IMR-90 (cell line): ENCODE measurements around the gene NF2. TPM values are rescaled to one million over a fixed set of nuclear protein-coding genes. Genes with fewer than 3 reads are reported as not detected.
A peak's percentile ranks its signal among the peaks of the same experiment; 100 is the strongest.

ENCODE experiments used
- ATAC-seq: fragments of 200-7000 bp; cut with Tn5 transposase; 2 replicates; pipeline ENCODE4 v1.9.1; 2020; ENCODE audit warnings: low read depth, mild to moderate bottlenecking, moderate library complexity
- BruUV-seq: library from RNA; stranded (reverse); fragments of 400-500 nt; replicated peaks from 2 replicates; lab custom pipeline; 2021; lab: Mats Ljungman, UMichigan
- CTCF ChIA-PET: fragments of 300-600 bp; formaldehyde crosslinking; extraction: SDS; loops from one replicate; lab custom pipeline; 2021; ENCODE audit warnings: antibody characterized with exemption; lab: Yijun Ruan, JAX
- POLR2A ChIA-PET: fragments of 300-600 bp; sonication (Branson Sonifier 250); formaldehyde crosslinking; loops from one replicate; lab custom pipeline; 2022; ENCODE audit warnings: antibody characterized with exemption; ENCODE audit not compliant: unreplicated experiment; lab: Charles Lee
- DNase-seq: peaks from one replicate; pipeline ENCODE4 v3.0.0; 2013
- H2AFZ ChIP-seq: replicated peaks from 2 replicates; pipeline ENCODE3; 2013; ENCODE audit warnings: low read length, mild to moderate bottlenecking; ENCODE audit not compliant: poor library complexity
- H2AK5ac ChIP-seq: 2 replicates; pipeline ENCODE4 v1.6.1; 2013; ENCODE audit warnings: low read depth, low read length, inconsistent platforms
- H2AK9ac ChIP-seq: replicated peaks from 2 replicates; pipeline ENCODE3; 2013; ENCODE audit warnings: mild to moderate bottlenecking, low read depth, low read length, moderate library complexity; ENCODE audit not compliant: poor library complexity
- H2BK120ac ChIP-seq: 2 replicates; pipeline ENCODE4 v1.6.1; 2013; ENCODE audit warnings: low read depth, low read length, inconsistent platforms
- H2BK15ac ChIP-seq: 3 replicates; pipeline ENCODE4 v1.6.1; 2013; ENCODE audit warnings: low read depth, low read length, inconsistent platforms
- H2BK20ac ChIP-seq: 2 replicates; pipeline ENCODE4 v1.6.1; 2013; ENCODE audit warnings: low read depth, mild to moderate bottlenecking, inconsistent platforms, low read length, moderate library complexity
- H2BK5ac ChIP-seq: 2 replicates; pipeline ENCODE4 v1.6.1; 2013; ENCODE audit warnings: mild to moderate bottlenecking, low read depth, low read length, inconsistent platforms; ENCODE audit not compliant: poor library complexity, severe bottlenecking
- H3K14ac ChIP-seq: replicated peaks from 2 replicates; pipeline ENCODE4 v1.6.1; 2013; ENCODE audit warnings: low read depth, low read length, inconsistent platforms
- H3K18ac ChIP-seq: 2 replicates; pipeline ENCODE4 v1.6.1; 2013; ENCODE audit warnings: low read depth, low read length, control low read depth
- H3K23ac ChIP-seq: 2 replicates; pipeline ENCODE4 v1.6.1; 2013; ENCODE audit warnings: low read depth, low read length, inconsistent platforms
- H3K27ac ChIP-seq: 2 replicates; pipeline ENCODE4 v1.5.1; 2013; ENCODE audit warnings: mild to moderate bottlenecking, control low read depth, low read length; ENCODE audit not compliant: insufficient read depth
- H3K27me3 ChIP-seq: 2 replicates; pipeline ENCODE4 v1.6.1; 2013; ENCODE audit warnings: low read length; ENCODE audit not compliant: control insufficient read depth, insufficient read depth
- H3K36me3 ChIP-seq: 2 replicates; pipeline ENCODE4 v1.6.1; 2013; ENCODE audit warnings: low read length, mixed read lengths; ENCODE audit not compliant: control insufficient read depth, insufficient read depth
- H3K4ac ChIP-seq: 2 replicates; pipeline ENCODE4 v1.6.1; 2013; ENCODE audit warnings: low read depth, low read length, inconsistent platforms
- H3K4me1 ChIP-seq: 2 replicates; pipeline ENCODE4 v1.6.1; 2013; ENCODE audit warnings: low read length, mixed read lengths; ENCODE audit not compliant: control insufficient read depth, insufficient read depth
- H3K4me2 ChIP-seq: 2 replicates; pipeline ENCODE4 v1.6.1; 2013; ENCODE audit warnings: low read depth, mild to moderate bottlenecking, control low read depth, low read length, moderate library complexity
- H3K4me3 ChIP-seq: 2 replicates; pipeline ENCODE4 v1.5.1; 2013; ENCODE audit warnings: low read depth, mild to moderate bottlenecking, control low read depth, low read length, moderate library complexity; ENCODE audit not compliant: insufficient read depth
- H3K56ac ChIP-seq: 2 replicates; pipeline ENCODE4 v1.6.1; 2013; ENCODE audit warnings: low read length, inconsistent platforms; ENCODE audit not compliant: insufficient read depth; ENCODE audit errors: extremely low read depth
- H3K79me1 ChIP-seq, 2 experiments: 2 replicates each; pipeline ENCODE4 v1.6.1; 2013; ENCODE audit warnings: low read length in 2 of 2, inconsistent platforms in 1 of 2, low read depth in 1 of 2
- H3K9ac ChIP-seq: 2 replicates; pipeline ENCODE4 v1.6.1; 2013; ENCODE audit warnings: low read depth, low read length, control low read depth
- H3K9me1 ChIP-seq: 2 replicates; pipeline ENCODE4 v1.6.1; 2013; ENCODE audit warnings: low read length, inconsistent platforms; ENCODE audit not compliant: insufficient read depth
- H3K9me3 ChIP-seq: 2 replicates; pipeline ENCODE4 v1.6.1; 2013; ENCODE audit warnings: low read length; ENCODE audit not compliant: control insufficient read depth, insufficient read depth
- H4K20me1 ChIP-seq: 2 replicates; pipeline ENCODE4 v1.6.1; 2013; ENCODE audit warnings: low read length, inconsistent platforms; ENCODE audit not compliant: insufficient read depth
- H4K5ac ChIP-seq: 2 replicates; pipeline ENCODE4 v1.6.1; 2013; ENCODE audit warnings: mild to moderate bottlenecking, low read depth, low read length, control low read depth
- H4K8ac ChIP-seq, 2 experiments: 2 replicates each; pipeline ENCODE4 v1.6.1; 2013; ENCODE audit warnings: low read depth in 2 of 2, low read length in 2 of 2, control low read depth in 1 of 2, inconsistent platforms in 1 of 2
- H4K91ac ChIP-seq: 2 replicates; pipeline ENCODE4 v1.6.1; 2013; ENCODE audit warnings: low read depth, low read length, inconsistent platforms; ENCODE audit not compliant: insufficient read depth
- BHLHE40 ChIP-seq: fragments of 150-350 bp; IDR thresholded peaks from 2 replicates; pipeline ENCODE4 v1.6.1; 2016; ENCODE audit warnings: mild to moderate bottlenecking, low read depth, low read length
- CHD1 ChIP-seq: IDR thresholded peaks from 2 replicates; pipeline ENCODE4 v1.6.1; 2012; ENCODE audit warnings: low read depth, low read length, improper control_type of control experiment
- FOS ChIP-seq: fragments of 150-350 bp; IDR thresholded peaks from 2 replicates; pipeline ENCODE4 v1.6.1; 2016; ENCODE audit warnings: low read depth, low read length
- MAFK ChIP-seq: IDR thresholded peaks from 2 replicates; pipeline ENCODE4 v1.6.1; 2012; ENCODE audit warnings: low read depth, low read length, improper control_type of control experiment
- MAZ ChIP-seq: IDR thresholded peaks from 2 replicates; pipeline ENCODE4 v1.6.1; 2012; ENCODE audit warnings: low read depth, mild to moderate bottlenecking, low read length, improper control_type of control experiment, moderate library complexity, borderline replicate concordance
- NFE2L2 ChIP-seq: fragments of 150-350 bp; IDR thresholded peaks from 2 replicates; pipeline ENCODE4 v1.6.1; 2016; ENCODE audit warnings: low read depth, mild to moderate bottlenecking, low read length
- POLR2A ChIP-seq: IDR thresholded peaks from 2 replicates; pipeline ENCODE4 v1.6.1; 2012; ENCODE audit warnings: mild to moderate bottlenecking, low read depth, low read length
- RCOR1 ChIP-seq: IDR thresholded peaks from 2 replicates; pipeline ENCODE4 v1.6.1; 2012; ENCODE audit warnings: mild to moderate bottlenecking, low read length, improper control_type of control experiment; ENCODE audit not compliant: insufficient replicate concordance
- RFX5 ChIP-seq: IDR thresholded peaks from 2 replicates; pipeline ENCODE4 v1.8.0; 2012; ENCODE audit warnings: low read depth, mild to moderate bottlenecking, low read length, moderate library complexity
- USF2 ChIP-seq: fragments of 150-350 bp; IDR thresholded peaks from 2 replicates; pipeline ENCODE4 v1.6.1; 2017; ENCODE audit warnings: mild to moderate bottlenecking, antibody characterized with exemption, low read length, low read depth
- WGBS, 2 experiments: methylation state at CpG; one replicate each; pipeline versions ENCODE4 v1.1.5 to v1.1.7; 2013; ENCODE audit warnings: missing lambda C conversion rate in 2 of 2; ENCODE audit not compliant: insufficient read length in 1 of 2; ENCODE audit errors: extremely low coverage in 2 of 2; 5-methylcytosine and 5-hydroxymethylcytosine counted together
- dilution Hi-C: fragments of 300-500 bp; cut with HindIII; formaldehyde crosslinking; loops from one replicate; pipeline ENCODE4 v1.14.3; 2018; ENCODE audit warnings: low sequenced_read_pairs; ENCODE audit not compliant: unreplicated experiment
- in situ Hi-C: fragments of 300-500 bp; cut with MboI; formaldehyde crosslinking; loops from 3 replicates; pipeline ENCODE4 v1.14.3; 2019; ENCODE audit warnings: low sequenced_read_pairs, inconsistent platforms, mixed read lengths
- intact Hi-C: fragments of 100-400 bp; cut with micrococcal nuclease; formaldehyde crosslinking; loops from 2 replicates; pipeline ENCODE4 v1.10.0; 2022
- polyA plus RNA-seq, 3 experiments: library from polyadenylated mRNA; depleted of rRNA; stranded (reverse); fragments of >200 nt; gene quantifications; 2 replicates each; pipeline ENCODE4 v1.2.3, GENCODE V29; 2012; ENCODE audit warnings: low replicate concordance in 1 of 3
- total RNA-seq: library from RNA; depleted of rRNA; stranded (reverse); fragments of >200 nt; gene quantifications from 2 replicates; pipeline ENCODE4 v1.2.3, GENCODE V29; 2012
- TF ChIP-seq, protein P1 (sequence below): conservative IDR thresholded peaks from 2 replicates; pipeline ENCODE4 v1.5.1; 2012; ENCODE audit warnings: mild to moderate bottlenecking, low read depth, low read length, improper control_type of control experiment

NF2 gene
- total and polyA plus RNA-seq, 2 of the 4 experiments (the other 2 are of a cell fraction): 59.0 to 151 TPM

DNA sequence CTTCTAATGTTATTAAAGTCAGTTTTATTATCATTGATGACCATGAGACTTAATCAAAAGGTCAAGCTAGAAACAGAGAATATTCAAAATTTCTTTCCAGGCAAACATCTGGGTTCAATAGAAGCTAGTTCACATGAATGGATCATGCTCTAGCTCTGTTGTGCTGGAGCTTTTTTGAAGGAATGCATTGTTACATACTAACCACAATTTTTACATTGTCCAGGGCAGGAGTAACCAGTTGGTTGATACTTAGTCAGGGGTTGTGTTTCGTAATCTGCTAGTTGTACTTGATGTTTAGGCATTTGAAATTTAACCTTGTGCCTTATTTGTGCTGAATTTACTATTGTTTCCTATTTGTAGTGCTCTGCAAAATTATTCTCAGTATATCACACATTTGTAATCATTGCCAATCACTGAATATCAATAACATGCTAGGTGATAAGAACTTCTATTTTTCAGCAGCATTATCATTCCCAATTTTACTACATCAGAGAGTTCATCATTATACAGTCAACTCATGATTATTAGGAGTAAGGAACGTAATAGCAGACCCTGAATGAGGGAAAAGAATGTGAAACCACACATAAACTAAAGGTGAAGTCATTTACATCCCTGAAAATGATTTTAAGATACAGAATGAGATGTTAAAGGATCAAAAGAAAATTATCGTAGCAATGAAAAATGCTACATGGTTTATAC is 23.2 kb downstream of the NF2 start (continued):
- no peak for TF ChIP-seq MAZ

DNA sequence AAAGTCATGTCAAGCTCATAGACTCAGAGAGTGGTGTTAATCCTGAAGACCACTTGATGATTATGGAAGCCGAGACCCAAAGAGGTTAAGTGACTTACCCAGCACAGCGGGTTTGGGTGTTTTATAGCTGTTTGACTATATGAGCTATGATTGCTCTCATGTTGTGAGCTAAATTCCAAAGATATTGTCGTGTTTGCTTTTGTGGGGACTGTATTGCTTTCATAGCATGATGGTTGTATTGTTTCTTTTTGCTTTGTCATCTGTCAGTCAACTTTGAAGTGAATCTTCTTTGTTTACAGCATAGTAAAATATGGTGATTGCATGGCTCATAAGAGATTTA is 23.7 kb downstream of the NF2 start:
- Histone ChIP-seq H3K4me1 (peaks cover 30% of the 10 kb centered on the region), H4K5ac (peak overlapping the region; percentile 59)
- CTCF ChIA-PET: interaction anchor here (2.2 kb wide), 1 partner anchor 37 kb away, joined by 6 read pairs; no protein-coding TSS in a partner anchor

More for the DNA sequence above, 23.7 kb downstream of the NF2 start:
- H3K79me1 ChIP-seq: peaks cover 48 to 84% of the 10 kb centered on the region in 2 experiments
- H3K9me3 ChIP-seq: no peaks in the 10 kb centered on the region
- no peak overlapping the region for H3K9ac ChIP-seq
- in situ Hi-C loops: no loop called here
- peak overlapping the region; percentile 46 for H3K27ac ChIP-seq
- peaks cover 30% of the 10 kb centered on the region for H3K9me1 ChIP-seq
- DNase-seq: no peak
- peak overlapping the region; percentile 60 for H2BK120ac ChIP-seq
- dilution Hi-C loops: no loop called here
- intact Hi-C loops: loop anchor here (5.0 kb wide), 2 partner anchors 35 to 75 kb away; partner anchors contain the start of gene THOC5
- peak overlapping the region; percentile 66; the same call in 1 of the 2 replicates for H3K18ac ChIP-seq
- H2BK15ac ChIP-seq: 0 out of 3 replicates have a peak overlapping the region, but pooled peaks have one; percentile 22
- TF ChIP-seq MAFK (no peak), USF2 (no peak), NFE2L2 (no peak), CHD1 (no peak), RFX5 (no peak), FOS (no peak), MAZ (no peak), POLR2A (no peak), RCOR1 (no peak), BHLHE40 (no peak)
- TF ChIP-seq, protein P1, sequence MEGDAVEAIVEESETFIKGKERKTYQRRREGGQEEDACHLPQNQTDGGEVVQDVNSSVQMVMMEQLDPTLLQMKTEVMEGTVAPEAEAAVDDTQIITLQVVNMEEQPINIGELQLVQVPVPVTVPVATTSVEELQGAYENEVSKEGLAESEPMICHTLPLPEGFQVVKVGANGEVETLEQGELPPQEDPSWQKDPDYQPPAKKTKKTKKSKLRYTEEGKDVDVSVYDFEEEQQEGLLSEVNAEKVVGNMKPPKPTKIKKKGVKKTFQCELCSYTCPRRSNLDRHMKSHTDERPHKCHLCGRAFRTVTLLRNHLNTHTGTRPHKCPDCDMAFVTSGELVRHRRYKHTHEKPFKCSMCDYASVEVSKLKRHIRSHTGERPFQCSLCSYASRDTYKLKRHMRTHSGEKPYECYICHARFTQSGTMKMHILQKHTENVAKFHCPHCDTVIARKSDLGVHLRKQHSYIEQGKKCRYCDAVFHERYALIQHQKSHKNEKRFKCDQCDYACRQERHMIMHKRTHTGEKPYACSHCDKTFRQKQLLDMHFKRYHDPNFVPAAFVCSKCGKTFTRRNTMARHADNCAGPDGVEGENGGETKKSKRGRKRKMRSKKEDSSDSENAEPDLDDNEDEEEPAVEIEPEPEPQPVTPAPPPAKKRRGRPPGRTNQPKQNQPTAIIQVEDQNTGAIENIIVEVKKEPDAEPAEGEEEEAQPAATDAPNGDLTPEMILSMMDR: no peak
- H2AFZ ChIP-seq: no peak overlapping the region
- 80% methylated on average over 1 of the region's 3 CpGs; no CpG with 5 or more reads in 1 of the 2 experiments for WGBS, 2 experiments
- no peak overlapping the region for H3K4me2 ChIP-seq
- H4K8ac ChIP-seq: peak overlapping the region; percentile 3 to 68; a peak in 3 of 4 replicates
- peaks cover 1% of the 10 kb centered on the region; the same call in 1 of the 2 replicates for H3K36me3 ChIP-seq
- no peak overlapping the region for H3K56ac ChIP-seq
- no peaks in the 10 kb centered on the region for H3K27me3 ChIP-seq
- ATAC-seq: no peak
- H2AK9ac ChIP-seq: no peak overlapping the region
- H3K23ac ChIP-seq: peak overlapping the region; percentile 42; the same call in 1 of the 2 replicates
- peak overlapping the region; percentile 57 for H4K91ac ChIP-seq
- peak overlapping the region; percentile 38 for H2BK20ac ChIP-seq
- H3K4me3 ChIP-seq: no peak overlapping the region
- peak overlapping the region; percentile 59 for H3K4ac ChIP-seq
- peak overlapping the region; percentile 75; the same call in 1 of the 2 replicates for H2AK5ac ChIP-seq
- BruUV-seq: no TSS peak
- H2BK5ac ChIP-seq: peak overlapping the region; percentile 100
- peaks cover 11% of the 10 kb centered on the region; the same call in 1 of the 2 replicates for H4K20me1 ChIP-seq
- peak overlapping the region; percentile 30; the same call in 1 of the 2 replicates for H3K14ac ChIP-seq
- POLR2A ChIA-PET: no interaction called here
